HG02970 (cell line): Measurements from ENCODE around the gene SSTR3.
"Not testable (repeated sequence)": the region's sequence is repeated elsewhere in the genome, so short reads cannot be mapped to it uniquely, and the experiment has no call there.

Experiments used
- ATAC-seq: cut with Tn5 transposase; IDR thresholded peaks from one replicate; pipeline ENCODE4 v1.9.1; 2021; ENCODE audit warnings: mild to moderate bottlenecking, moderate library complexity, moderate number of reproducible peaks; ENCODE audit not compliant: unreplicated experiment, low FRiP score

Gene SSTR3

DNA sequence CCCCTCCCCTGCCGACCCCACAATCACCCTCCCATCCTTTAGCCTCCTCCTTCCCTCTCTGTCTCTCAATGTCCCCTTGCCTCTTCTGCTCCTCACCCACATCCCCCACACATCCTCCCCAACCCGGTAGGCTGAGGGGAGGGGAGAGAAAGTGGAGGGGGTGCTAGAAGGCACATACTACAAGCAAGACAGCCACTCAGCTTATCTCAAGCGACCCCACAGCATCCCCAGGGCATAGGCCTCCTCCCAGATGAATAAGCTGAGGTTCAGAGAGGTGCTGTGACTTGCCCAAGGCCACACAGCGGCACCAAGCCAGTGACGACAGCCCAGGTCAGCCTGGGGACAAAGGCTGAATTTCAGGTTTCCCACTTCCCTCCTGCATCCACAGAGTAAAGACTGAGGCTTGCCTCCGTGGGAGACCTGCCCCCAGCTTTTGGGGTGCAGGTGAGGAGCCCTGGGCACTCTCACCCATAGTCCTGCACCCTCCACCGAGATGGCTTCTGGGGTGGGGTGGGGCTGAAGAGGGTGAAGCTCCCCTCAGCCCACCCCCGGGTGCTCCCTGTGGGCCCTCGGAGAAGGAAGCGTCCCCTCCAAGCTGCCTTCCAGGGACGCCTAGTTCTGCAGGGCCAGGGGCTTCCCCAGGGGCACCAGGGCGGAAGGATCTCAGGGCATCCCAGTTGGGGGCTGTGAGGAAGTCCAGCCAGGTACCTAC is 31.3 kb upstream of the SSTR3 start:
- ATAC-seq: peak; percentile 8

DNA sequence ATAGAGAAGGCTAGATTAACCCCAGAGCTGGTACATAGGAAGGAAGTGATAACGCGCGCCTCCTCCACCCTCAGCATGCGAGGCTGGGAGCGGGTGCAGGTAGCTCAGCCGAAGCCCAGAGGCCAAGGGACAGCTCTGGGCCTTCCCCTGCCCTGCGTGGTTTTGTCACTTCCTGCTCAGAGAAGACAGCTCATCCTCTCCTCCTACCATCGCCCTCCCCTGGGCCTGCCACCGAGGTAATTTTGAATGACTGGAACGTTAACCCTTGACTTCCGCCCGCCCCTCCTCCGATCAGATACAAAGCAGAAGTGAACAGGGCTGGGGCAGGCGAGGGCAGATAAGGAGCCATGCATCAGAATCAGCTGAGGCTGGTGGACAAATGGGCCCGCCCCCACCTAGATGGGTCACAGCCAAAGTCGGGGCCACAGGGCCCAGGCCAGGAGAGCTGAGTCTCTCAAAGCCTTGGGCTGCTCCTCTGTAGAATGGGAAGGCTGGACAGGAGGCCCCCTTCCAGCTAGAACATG is 30.2 kb upstream of the SSTR3 start:
- ATAC-seq: peak; percentile 46

DNA sequence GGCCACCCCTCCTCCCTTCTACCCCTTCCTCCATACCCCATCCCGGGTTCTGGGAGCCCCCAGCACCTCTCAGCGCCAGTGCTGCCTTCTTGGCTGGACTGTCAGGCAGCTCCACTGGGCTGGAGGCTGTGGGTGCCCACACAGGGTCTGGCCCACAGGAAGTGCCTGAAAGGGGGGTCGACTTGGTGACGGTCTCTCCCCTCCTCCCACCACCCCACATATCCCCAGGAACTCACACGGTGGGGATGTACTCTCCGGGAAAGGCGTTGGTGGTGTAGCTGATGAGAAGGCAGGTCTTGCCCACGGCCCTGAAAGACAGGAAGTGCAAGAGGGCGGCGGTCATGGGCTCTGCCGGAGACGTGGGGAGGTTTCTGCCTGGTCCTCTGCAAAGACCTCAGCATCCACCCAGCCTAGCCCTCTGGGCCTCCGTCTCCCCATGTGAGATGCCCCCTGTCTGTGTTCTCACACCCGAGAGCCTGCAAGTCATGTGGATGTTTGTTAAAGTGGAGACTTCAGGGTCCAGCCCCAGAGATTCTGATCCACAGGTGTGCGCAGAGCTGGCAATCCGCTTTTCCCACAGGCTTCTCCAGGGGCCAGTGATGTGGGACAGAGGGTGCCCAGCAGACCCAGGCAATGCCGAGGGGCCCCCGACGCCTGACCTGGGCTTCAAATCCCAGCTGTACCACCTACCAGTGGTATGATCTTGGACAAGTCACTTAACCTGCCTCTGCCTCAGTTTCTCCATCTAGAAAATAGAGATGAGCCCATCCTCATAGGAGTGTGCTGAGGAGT is 29.3 kb upstream of the SSTR3 start:
- ATAC-seq: no peak

DNA sequence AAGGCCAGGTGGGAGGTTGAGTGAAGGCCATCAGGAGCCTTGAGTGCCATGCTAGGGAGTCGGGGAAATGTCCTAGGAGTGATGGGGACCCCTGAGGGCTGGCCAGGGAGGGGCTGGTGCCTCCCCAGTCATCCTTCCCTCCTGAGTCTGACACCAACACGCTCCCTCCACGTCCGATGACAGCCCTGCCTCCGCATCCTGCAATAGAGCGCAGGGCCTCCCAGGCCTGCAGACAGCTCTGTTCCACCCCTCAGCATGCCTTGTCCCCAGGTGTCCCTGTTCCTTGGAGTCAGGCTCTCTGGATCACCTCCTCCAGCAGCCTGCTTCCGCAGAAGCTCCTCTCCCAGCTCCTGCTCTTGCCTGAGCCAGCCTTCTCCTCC is 28.7 kb upstream of the SSTR3 start:
- no peak for ATAC-seq

DNA sequence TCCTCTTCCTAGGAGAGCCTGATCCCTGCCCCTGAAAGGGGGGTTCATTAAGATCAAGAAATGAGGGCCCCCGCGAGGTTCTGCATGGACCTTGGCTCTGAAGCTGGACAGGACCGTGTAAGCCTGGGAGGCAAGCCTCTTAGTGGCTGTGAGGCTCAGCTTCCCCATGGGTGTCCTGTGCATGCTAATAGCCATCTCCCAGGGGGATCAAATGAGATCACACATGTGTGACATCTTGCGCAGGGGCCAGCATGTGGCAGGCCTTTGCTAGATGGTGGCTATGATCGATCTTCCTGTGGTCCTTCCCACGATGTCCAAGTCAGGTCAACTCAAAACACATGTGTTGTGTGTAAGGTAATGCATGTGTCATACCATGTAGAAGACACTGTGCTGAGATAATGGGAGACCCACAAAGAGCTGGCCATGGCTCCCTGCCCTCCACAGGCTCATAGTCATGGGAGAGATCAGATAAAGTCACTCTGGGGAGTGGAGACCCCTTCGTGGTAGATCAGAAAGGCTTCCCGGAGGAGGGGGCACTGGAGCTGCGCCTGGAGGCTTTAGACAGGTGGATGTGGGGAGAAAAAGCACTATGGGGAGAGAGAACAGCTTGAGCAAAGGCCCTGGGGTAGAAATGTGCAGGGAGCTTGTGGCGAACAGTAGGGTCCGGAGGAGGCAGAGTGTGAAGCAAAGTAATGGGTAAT is 28.1 kb upstream of the SSTR3 start:
- ATAC-seq: no peak

DNA sequence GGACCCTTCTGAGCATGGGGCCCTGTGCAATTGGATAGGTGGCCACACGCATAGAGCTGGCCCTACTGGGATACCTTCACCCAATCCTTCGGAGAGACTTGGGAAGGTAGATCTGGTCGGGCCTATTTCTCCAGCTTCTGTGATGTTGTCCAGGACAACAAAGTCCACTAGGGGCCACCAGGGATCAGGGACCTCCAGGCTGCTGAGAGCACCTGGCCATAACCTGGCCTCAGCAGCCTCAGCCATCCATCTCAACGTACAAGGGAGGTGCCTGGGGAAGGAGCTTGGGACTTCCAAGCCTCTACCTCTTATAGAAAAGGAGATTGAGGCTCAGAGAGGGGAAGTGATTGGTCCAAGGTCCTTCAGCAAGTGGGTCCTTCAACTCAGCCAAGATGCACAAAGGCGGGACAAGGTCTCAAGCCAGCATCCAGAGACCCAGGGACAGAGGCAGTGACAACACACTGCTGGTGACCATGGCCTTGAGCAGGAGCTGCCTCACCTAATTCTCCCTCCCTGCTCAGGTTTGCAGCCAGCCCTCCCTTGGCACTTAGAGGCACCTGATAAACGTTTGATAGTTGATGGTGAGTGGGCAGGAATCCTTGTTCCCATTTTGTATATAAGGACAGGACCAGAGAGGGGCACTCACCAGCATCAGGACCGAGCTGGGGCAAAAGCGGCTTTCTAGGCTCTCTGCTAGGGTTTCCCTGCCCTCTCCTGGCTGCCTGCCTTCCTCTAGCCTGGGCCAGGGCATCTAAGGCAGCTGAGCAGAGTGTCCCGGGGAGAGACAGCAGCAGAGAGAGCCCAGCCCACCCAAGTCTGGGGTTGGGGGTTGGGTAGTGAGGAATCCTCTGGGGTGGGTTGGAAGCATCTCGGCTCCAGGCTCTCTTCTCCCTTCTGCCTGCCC is 27.3 kb upstream of the SSTR3 start:
- no peak for ATAC-seq

DNA sequence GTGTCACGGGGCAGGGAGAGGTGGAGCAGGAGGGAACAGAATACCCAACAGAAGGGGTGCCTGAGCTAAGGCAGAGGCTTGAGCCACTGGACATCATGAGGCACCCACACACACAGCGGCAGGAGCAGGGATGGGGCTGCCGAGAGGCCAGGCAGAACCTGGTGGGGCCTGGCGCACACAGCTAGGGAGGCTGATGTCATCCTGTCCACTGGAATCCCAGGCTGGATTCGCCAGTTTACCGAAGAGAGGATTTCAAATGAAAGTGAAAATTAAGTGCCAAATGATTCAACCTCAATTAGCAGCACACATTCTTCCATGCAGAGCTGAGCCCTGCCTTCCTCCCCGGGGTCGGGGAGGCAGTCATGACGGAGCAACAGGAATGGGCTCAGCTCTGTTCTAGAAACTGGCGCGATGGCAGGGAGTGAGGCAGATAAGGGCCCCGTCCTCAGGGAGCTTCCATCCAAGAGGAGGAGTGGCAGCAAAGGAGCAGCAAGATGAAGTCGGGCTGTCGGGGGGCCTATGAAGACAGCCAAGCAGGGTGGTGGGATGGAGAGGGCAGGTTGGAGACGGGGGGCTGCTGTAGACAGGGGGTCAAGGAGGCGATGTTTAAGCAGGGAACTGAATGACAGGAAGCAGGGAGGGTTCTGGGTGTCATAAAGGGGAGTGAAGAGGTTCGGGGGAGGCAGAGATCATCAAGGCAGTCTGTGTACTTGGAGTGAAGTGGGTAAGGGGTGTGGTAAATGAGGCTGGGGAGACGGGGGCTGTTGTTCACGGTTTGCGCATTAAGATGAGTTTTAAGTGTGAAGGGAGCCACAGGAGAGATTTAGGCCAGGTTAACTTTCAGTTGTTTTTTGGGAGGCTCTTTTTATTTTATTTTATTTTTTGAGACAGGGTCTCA is 25.3 kb upstream of the SSTR3 start:
- no peak for ATAC-seq

DNA sequence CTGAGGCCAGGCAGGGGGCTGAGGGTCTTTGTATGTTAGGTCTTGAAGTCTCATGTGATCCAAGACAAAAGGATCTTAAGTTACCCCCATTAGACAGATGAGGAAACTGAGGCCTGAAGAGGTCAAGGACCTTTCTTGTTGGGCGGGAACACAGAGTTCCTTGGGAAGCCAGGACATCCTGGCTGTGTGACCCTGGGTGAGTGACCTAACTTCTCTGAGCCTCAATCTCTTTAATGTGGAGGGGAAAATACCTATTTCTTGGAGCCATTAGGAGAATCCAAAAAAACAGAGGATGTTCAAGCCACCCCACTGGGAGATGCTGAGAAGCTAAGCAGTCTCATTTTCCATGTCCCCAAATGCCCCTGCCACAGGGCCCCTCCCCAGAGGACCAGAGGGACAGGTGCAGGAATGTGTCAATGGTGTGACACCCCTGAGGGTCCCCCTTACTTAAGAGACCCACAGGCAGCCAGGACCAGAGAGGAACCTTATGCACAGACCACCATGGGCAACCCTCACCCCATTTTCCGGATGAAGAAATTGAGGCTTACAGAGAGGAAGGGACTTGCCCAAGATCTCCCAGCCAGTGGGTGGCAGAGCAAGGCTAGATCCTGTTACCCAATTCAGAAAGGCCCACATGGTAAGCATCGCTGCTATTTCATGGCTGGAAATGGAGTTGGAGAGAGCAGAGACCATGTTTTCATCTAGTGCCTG is 23.8 kb upstream of the SSTR3 start:
- ATAC-seq: no peak

DNA sequence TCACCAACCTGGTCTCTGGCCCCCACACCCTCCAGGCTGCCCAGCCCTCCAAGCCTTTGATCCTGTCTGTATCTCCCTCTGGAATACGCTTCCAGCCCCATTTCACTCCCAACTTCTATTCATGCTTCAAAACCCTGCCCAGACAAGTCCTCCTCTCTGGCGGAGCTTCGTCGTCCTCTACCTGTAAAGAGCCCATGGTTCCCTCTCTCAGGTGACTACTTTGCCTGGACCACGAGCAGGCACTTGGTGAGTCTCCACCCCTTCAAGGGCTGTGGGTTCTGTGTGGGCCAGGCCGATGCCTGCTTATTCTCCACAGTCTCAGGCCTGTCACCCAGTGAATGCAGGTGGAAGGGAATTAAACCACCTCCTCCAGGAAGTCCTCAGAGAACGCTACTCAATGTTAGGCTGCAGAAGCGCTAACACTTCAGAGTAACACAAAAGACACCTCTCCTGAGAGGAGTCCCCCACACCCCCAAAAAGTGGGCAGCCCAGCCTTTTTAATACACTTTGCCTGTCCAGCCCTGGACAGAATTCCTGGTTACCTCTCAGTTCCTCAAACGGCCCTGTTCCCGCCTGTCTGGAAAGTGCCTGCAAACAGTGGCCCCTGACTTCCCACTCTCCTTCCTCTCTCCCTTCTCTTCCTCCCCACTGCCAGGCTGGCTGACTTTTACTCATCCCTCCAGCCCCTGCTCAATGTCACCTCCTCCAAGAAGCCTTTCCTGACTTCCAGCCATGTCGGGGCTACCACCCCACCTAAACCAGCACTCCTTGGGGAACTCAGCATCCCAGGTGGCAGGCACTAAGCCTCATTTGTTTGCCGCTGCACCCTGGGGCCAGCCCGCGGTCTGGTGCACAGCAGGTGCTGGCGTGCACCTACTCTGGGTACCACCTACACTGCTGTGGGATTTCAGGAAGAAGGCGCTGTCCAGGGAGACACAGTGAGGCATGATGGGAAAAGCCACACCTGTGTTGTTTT is 22.7 kb upstream of the SSTR3 start:
- ATAC-seq: no peak

DNA sequence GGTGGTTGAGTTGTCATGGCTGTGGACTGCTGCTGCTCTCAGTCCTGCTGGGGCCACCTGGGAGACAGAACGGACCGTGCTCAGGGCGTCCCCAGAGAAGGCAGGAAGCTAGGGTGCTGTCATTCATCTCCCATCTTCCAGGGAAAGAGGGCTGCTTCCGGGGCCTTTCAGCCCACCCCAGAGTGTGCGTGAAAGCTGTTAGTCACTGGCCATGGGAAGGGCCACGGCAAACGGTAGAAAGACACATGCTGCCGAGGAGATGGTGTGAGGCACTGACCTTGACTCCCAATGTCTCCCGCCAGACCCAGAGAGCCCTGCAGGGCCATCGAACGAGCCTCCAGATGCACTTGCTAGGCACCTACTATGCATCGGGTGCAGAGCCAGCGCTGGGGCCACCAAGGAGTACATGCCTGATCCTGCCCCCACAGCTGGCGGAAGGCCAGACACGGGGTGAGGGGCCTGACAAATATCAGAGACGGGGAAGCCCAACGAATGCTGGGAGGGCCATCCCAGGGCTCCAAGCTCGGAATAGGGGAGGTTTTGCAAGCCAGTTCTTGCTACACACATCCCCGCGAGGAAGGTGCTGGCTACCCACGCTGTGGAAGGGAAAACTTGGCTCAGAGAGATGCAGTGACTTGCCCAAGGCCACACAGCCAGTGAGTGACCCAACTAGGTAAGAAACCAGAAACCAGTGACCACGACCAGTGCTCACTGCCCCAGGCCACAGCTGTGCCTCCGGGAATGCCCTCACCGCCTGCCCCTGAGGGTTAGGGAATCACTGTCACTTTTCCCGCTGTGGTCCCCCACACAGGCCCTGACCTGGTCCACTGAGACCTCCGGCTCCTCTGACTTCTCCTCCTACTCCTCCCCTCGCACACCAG is 21.7 kb upstream of the SSTR3 start:
- ATAC-seq: no peak

DNA sequence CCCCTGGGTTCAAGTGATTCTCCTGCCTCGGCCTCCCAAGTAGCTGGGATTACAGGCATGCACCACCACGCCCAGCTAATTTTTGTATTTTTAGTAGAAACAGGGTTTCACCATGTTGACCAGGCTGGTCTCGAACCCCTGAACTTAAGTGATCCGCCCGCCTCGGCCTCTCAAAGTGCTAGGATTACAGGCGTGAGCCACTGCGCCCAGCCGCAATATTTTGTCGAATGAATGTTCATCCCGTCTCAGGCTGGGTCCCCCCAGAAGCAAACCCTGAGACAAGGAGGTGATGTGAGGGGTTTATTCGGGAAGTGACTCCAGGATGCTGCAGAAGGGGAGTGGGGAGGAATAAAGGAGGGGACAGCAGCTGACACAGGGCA is 21.1 kb upstream of the SSTR3 start:
- not testable (repeated sequence) for ATAC-seq

DNA sequence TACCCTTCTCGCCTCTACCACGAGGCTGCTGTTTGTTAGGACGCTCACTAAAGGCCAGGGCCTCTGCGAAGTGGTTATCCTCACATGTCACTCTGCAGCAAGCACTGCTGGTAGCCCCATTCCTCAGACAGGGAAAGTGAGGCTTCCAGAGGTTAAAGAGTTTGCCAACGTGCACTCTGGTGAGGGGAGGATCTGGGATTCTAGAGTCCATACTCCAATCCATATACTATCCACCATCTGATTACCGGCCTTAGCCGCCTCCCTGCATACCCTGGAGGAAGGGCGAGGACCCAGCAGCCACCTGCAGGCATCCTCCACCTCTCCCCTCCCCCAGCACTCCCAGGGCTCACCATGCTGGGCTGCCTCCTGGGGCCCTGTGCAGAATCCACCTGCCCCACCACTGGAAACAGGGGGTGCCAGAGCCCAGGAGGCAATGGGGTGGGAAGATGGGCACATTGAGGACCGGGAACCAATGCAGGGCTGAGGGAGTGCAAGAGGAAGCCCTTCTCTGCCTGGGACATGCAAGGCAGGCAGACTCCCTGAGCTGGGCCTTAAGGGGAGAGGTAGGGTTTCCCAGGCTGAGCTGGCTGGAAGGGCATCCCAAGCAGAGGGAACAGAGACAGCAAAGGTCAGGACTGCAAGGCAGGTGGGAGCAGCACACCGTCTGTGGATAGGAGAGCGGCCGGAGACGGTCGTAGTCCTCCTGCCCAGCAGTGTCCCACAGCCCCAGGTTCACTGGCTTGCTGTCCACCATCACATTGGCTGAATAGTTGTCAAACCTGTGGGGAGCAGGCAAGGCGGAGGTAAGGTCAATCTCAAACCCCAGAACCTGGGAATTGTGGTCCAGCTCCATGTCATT is 20.1 kb upstream of the SSTR3 start:
- ATAC-seq: no peak

DNA sequence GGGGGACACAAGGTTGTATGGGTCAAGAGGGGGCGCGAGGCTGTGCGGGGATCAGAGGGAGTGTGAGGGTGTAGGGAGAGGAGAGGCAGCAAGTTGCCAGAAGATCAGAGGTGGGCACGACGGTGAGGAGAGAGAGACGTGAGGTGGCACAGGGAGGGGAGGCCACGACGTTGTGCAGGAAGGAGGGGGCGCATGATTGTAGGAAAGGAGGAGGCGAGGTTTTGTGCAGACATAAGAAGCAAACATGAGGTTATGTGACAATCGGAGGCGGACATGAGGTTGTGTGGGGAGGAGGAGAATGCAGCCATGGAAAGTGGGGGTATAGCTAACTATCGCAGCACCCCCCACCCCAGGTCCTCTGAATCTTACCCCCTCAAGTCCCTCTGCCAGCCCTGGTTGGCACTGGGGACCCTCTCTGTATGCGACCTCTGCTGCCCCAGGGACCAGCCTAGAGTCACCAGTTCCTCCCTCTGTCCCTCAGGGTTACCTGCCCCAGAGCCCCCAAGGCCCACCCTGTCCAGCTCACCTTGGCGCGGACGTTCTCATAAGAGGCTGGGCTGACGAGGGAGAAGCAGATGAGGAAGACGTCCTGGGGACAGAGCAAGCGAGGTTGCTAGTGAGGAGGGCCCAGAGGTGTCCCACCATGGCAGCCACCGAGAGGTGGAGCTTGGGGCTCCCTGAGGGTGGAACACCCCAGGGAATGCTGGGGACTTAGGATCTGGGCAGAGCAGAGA is 19.3 kb upstream of the SSTR3 start:
- no peak for ATAC-seq

DNA sequence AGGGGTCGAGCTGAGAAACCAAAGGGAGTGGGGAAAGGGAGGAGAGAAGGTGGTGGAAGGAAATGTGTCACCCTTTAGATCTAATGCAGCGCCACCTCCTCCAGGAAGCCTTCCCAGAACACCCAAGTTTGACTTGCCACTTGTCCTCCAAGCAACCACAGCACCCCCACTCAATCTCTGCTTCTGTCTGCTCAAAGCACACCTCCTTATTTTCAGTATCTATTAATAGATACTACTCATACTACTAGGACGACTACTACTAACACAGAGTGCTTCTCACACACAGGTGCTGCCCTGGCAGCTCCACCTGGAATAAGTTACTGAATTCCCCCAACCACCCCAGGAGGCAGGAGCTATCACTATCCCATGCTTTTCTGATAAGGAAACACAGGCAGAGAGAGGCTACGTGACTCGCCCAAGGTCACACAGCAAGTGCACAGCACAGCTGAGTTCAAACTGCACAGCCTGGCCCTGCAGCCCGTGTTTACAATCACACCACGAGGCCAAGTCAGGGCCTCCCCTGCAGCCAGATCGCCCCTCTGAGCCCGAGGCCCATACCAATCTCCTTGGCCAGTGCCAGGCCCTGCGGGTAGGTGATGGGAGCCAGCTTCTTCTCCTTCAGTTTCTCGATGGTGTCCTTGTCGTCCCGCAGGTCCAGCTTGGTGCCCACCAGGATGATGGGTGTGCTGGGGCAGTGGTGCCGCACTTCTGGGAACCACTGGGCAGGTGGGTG is 18.6 kb upstream of the SSTR3 start:
- peak; percentile 46 for ATAC-seq
